Measurements from ENCODE around the gene MAB21L2.

Gene MAB21L2

DNA sequence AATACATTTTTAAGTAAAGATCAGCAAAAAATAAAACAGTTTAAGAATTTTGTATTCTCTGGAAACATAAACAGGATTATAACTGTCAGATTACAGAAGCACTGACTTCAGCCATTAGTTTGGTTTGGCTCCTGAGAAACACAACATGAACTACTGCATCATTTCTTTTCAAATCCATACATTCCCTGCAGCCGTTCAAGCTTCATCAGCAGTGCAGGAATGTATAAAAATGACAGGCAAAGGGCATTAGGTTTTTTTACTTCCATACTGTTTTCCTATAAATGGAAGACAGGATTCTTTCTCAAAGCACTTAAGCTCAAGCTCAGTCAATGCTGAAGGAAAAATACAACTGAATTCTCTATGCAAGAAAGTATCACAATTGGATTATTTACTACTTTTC is 4.2 kb upstream of the MAB21L2 start:
- no peak for DNase-seq (ENCODE audit: low read depth)

GRCh38 chr4:150578745-150579501 is 3.0 kb upstream of the MAB21L2 start:
- no peak for DNase-seq (ENCODE audit: low read depth)

DNA sequence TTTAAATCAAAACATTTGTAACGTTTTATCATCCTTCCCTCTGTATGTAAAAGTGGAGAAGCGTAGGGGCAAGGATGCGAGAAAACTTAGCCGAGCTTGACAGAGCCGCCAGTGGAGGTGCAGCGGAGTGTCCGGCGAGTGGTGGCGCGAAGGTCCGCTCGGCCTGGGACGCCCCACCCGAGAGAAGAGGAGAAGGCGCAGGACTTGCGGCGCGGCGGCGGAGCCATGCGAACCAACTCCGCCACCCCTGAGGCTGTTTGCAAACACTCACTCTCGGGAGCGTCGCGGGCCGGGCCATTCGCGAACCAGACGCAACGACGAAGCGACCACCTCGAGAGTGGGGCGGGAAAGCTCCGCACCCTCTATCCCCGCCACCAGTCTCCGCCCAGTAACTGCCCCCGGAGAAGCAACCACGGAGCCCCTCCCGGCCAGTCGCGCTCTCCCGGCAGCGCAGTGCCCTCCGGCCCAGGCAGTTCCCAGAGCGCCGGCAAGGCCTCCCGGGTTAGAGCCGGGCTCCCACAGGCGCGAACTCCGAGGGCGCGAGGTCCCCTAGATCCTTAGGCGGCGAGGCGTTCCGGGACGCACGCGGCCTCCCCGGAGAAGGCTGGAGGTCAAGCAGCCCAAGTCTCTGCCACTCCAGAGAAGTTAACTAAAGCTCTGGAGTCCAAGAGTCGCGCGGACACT is 2.3 kb upstream of the MAB21L2 start:
- no peak for DNase-seq (ENCODE audit: low read depth)

- DNase-seq (ENCODE audit: low read depth) = no peak
These were observed 1.6 kb upstream of the MAB21L2 start for GRCh38 chr4:150580306-150580705.

- DNase-seq (ENCODE audit: low read depth) = no peak
These were observed 820 bp upstream of the MAB21L2 start for GRCh38 chr4:150581056-150581605.

DNA sequence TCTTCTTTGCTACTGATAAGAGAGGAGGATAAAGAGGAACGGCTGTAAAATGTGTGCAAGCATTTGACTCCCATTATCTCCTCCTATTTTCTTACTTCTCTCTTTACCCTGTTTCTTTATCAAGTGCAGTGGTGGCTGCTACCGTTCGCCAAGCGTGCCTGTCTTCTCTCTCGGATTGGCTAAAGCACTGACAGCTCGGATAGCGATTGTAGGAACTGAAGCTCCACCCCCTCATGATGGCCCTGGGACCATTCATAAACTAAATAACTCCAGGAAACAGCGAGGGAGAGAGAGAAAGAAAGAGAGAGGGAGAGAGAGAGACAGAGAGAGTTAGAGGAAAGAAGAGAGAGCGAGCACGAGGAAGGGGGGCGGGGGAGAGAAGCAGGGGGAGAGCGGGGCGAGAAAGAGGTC is 305 bp upstream of the MAB21L2 start:
- no peak for DNase-seq (ENCODE audit: low read depth)

GRCh38 chr4:150582873-150583286 is 929 bp downstream of the MAB21L2 start:
- DNase-seq (ENCODE audit: low read depth) = no peak

DNA sequence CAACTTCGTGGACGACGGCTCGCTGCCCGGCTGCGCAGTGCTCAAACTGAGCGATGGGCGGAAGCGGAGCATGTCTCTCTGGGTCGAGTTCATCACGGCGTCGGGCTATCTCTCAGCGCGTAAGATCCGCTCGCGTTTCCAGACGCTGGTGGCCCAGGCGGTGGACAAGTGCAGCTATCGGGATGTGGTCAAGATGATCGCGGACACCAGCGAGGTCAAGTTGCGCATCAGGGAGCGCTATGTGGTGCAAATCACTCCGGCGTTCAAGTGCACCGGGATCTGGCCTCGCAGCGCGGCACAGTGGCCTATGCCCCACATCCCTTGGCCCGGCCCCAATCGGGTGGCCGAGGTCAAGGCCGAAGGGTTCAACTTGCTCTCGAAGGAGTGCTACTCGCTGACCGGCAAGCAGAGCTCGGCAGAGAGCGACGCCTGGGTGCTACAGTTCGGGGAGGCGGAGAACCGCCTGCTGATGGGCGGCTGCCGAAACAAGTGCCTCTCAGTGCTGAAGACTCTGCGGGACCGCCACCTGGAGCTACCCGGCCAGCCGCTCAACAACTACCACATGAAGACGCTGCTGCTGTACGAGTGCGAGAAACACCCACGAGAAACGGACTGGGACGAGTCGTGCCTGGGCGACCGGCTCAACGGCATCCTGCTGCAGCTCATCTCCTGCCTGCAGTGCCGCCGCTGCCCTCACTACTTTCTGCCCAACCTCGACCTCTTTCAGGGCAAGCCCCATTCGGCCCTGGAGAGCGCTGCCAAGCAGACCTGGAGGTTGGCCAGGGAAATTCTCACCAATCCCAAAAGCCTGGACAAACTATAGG is 1.5 kb downstream of the MAB21L2 start:
- no peak for DNase-seq (ENCODE audit: low read depth)

GRCh38 chr4:150584111-150584915 is 2.4 kb downstream of the MAB21L2 start:
- DNase-seq (ENCODE audit: low read depth) = no peak

DNA sequence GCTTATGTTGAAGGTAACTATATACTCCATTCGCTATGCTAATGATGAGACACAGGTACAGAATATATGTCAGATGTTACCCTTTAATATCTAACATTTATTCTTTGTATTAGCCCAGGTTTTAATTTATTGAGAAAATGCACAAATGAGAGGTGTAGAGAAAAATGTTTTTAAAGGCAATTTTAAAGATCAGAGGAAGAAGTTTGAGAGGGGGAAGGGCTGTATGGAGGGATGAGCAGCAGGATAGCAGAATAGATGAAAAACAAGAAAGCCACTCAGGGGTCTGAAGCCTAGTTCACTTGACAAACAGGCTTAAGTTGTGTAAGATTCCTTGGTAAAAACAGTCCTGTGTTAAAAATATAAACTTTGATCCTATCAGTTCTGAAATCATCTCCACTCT is 3.7 kb downstream of the MAB21L2 start:
- DNase-seq (ENCODE audit: low read depth) = no peak

GRCh38 chr4:150586162-150586810 is 4.3 kb downstream of the MAB21L2 start:
- no peak for DNase-seq (ENCODE audit: low read depth)

- DNase-seq (ENCODE audit: low read depth) = no peak
These were observed 6.4 kb downstream of the MAB21L2 start for GRCh38 chr4:150588316-150588715.

DNA sequence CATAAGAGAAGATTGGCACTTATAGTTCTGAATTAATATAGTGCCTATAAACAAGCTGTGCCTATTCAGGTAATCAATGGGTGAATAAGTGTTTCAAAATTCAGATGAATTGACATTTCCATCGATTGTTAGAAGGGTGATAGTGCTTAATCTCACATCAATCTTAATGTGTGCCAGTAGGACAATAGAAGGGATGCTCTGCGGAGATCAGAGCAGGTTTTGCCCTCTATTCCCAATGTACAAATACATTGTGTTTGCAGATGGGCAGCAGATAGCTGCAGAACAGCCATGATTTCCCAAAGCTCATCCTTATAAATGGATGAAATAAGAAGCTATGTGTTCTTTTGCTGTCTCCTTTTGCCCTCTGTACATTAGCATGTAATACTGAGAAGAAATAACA is 7.2 kb downstream of the MAB21L2 start:
- DNase-seq (ENCODE audit: low read depth) = no peak

DNA sequence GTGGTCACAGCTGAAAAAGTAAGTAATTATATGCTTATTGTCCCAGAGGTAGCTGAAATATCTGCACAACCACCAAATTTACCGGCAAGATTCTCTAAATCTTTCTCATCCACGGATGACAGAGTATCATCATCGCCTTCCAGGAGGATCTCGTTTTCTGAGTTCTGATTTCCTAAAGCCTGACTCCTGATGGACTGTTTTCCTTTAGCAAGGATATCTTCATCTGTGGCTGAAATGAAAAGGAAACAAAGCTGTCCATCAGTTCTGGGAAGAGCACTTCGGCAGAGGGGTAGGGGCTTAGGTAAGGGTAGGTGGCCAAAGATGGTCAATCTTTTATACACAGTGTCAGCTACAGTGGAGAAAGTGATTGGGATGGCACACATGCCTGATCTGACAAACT is 8.7 kb downstream of the MAB21L2 start:
- no peak for DNase-seq (ENCODE audit: low read depth)

DNA sequence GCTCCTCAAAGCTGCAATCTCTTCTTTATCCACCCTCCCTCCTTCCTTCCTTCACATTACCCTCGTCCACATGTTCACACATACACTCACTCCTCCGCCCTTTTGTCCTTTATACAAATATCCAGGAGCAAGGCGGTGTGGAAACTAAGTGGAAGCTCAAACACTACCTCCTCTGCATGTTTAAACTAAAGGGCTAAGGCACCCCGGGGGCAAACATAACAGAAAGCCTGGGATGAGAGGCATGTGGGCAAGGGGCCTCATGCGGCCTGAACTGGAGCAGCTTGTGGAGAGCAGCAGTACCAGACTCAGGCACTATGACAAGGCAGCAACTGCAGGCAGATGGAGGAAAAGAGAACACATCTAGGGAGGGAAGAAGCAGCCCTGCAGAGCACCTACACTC is 9.5 kb downstream of the MAB21L2 start:
- DNase-seq (ENCODE audit: low read depth) = no peak

DNA sequence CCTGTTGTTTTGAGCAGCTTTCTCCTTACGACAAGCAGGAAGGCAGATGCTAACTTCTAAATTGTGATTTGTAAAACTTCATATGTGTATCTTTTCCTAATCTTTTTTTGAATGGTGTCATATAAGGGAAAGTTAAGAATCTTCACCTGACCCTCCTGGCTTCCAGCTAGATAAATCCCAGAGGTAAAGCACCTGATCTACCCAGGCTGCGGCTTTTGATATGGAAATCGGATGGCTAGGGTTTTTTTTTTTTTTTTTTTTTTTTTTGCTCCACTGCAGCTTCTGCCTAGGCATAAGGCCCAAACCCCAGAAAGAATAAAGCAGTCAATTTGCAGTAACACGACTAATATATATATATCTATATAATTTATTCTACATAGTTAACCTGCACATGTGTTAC is 10.0 kb downstream of the MAB21L2 start:
- DNase-seq (ENCODE audit: low read depth) = no peak

DNA sequence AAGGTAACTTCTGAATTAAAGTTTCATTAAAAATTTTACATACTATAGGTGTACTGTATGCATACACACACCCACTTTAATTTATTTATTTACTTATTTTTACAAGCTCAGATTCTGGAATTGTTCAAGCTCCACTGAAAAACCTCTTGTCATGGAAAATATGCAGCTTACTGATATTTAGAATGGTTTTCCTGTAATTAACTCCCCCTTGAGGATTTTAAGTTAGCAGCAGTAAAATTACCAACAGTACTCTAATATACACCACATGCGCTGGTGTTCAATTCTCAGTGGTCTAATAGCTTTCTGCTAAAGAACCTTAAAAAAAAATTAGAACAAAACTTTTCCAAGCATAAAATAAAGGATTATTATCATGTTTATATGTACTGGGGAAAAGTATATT is 12.0 kb downstream of the MAB21L2 start:
- no peak for DNase-seq (ENCODE audit: low read depth)

- no peak for DNase-seq (ENCODE audit: low read depth)
These were observed 17.0 kb downstream of the MAB21L2 start for GRCh38 chr4:150598909-150599308.

DNA sequence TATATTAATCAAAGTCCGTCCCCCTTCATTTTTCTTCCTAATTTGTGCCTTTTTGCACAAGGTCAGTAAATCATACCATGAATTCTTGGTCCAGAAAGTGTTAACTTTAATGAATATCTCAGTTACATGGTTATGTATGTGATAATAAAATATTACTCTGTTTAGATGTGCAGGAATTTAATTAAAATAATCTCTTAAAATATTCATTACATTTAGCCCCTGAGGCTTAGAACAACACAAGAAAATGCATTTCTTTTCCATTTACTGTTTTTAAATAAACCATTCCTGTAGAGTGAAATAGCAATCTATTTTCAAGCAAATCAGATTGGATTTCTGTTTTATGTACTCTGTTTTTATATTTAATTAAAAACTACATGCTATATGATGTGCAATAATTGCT is 17.6 kb downstream of the MAB21L2 start:
- DNase-seq (ENCODE audit: low read depth) = no peak

DNA sequence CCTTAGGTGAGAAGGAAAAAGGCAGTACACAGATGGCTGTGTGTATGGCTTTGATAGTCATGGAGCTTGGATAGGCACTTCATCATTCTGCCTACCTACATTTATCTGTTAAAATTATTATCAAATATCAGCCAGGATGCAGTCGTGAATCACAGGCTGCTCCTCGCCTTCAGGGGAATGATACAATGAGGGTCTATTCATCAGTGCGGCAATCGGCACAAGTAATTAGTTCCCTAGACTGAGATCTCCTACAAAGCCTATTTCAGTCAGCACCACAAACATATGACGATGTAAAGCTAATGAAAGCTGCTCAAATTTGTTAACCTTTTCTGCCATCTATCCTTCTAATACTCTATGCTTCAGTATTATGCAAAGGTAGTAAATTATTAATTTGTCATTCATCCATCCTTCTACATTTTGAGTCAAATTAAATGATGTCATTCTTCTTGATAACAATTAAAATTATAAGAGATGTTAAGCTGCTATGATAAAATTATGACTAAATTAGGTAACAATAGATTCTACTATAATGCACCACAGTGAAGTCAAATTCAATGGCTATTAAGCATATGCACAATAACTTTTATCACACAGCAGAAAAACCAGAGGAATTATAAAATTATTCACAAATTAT is 19.0 kb downstream of the MAB21L2 start:
- no peak for DNase-seq (ENCODE audit: low read depth)

DNA sequence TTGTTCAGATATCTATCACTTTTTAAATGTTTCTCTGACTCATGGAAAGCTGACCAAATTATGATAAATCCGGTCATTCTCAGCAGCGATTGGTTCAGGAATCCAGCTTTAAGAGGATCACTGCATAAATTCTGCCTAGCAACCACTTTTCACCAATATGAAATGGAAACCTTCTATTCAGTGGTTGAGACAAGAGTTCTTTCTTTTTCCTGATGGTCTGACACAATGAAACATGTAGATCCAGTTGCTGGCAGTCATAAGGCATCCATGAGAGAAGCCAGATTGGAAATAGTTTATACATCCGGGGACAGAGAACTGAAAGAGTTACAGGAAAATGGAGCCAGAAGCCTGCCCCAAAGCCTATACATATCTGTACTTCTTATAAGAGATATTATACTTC is 27.2 kb downstream of the MAB21L2 start:
- no peak for DNase-seq (ENCODE audit: low read depth)

Measured in stimulated activated CD8-positive, alpha-beta memory T cell treated with anti-CD3 and anti-CD28 coated beads, Interleukin-7, amount 100 ng/mL, for 24 hours (primary cell).